GM19025 (cell line): ENCODE measurements around the gene MYRF.
A peak's percentile ranks its signal among the peaks of the same experiment; 100 is the strongest.

Experiments used
- ATAC-seq: cut with Tn5 transposase; IDR thresholded peaks from one replicate; pipeline ENCODE4 v1.9.1; 2021; ENCODE audit warnings: mild to moderate bottlenecking, low read depth, moderate library complexity; ENCODE audit not compliant: unreplicated experiment

The MYRF gene

GRCh38 chr11:61814247-61814957 is 62.0 kb downstream of the MYRF start:
- ATAC-seq: no peak

DNA sequence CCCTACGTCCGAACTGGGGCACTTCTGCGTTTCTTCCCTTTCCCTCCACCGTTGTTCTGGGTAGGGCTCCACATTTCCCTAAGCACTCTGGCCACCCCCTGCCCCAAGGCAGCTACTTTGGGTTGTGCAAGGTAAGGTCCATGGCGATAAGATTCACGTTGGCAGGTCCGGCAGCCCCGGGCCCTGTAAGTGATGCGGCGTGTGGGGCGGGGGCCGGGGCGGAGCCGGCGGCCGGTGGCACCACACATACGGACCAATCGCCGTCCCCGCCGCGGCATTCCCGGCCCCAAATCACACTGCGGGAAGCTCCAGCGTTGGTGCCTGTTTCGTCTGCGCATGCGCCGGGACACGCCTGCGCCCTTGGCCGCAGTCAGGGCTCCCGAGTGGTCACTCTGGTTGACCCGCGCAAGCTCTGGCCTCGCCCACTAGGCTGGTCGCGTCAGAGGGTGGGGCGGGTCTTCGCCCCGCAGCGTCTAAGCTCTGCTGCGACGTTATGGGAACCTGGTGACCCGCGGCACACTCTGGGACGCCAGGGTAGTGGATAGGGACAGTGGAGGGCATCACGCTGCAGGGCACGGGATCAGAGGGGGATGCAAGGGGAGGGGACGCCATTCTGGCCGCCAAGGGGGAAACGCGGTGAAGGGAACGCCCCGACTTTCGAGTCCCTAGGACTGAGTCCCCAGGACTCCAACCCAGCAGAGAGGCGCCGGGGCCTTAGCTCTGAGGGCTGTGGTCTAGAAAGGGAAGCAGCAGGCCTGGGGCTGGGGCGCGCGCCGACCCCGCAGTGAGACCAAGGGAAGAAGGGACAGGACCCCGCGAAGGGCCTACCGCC is 62.7 kb downstream of the MYRF start:
- peak; percentile 50 for ATAC-seq

GRCh38 chr11:61815790-61816735 is 63.6 kb downstream of the MYRF start:
- peak; percentile 21 for ATAC-seq

DNA sequence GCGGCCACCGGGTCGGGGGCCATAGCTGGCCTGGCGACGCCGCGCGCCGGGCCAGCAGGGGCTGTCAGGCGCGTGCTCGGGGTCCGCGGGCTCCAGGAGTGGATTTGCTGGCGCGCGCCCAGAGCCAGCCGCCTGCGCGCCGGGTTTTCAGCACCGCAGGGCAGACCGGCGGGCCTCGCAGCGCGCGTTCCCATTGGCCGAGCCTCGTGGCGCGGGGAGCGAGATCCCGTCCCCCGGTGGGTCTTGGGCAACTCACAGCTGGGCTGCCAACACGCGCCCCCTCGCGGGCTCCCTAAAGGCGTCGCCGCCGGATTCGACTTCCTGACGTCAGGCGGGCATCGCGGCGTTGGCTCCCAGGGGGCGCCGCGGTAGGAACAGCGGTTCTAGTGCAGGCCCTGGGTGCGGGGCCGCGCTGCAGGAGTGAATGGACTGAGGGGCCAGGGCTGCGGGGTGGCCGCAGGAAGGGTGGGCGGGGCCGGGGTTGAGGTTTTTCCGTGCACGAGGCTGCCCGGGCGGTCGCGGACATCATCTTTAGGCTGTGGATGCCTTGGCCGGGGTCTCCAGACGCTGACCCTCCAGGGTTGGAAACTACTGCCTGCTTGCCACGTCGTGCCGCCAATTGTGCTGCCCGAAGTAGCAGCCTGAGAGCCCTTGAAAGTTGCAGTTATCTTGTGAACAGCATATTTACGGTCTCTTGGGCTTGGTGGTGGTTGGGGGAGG is 64.5 kb downstream of the MYRF start, which contains the start of gene FADS1:
Gene FADS1, minus strand, starts transcription at position 268 of the 720 bp plus-strand sequence. Its CDS starts 74 bp downstream, at position 194.
- peak; percentile 56 for ATAC-seq

GRCh38 chr11:61817471-61818202 is 65.2 kb downstream of the MYRF start:
- no peak for ATAC-seq

- ATAC-seq: no peak
These were observed 67.7 kb downstream of the MYRF start for GRCh38 chr11:61820174-61820573.

- ATAC-seq: peak; percentile 1
These were observed 74.6 kb downstream of the MYRF start for GRCh38 chr11:61826930-61827570.

DNA sequence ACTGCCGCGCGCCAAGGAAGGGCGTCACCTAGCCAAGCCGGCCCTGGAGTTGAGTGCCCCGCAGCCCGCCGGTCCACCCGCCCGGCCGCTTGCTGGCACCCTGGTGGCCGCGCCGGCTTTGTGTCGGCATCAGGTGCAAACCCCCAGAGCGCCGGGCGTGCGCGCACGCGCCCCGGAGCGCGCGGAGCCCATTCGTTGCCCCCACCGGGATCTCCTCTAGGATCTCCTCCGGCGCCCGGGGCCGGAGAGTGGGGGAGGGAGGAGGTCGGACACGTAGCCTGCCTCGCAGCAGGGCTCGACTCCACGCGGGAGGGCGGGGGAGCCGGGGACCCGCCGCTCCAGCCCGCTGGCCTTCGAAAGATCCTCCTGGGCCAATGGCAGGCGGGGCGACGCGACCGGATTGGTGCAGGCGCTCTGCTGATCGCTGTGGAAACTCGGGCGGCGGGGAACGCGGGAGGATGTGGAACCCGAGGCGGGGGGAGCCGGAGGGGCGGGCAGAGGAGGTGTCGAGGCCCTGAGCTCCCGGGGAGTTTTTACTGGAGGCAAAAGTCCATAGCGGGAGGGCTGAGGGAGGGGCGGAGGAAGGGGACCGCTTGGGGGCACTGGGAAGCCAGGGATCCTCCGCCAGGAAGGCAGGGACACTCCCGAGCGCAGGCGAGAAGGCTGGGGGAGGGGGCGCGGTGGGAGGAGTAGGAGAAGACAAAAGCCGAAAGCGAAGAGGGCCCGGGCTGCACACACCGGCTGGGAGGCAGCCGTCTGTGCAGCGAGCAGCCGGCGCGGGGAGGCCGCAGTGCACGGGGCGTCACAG is 75.3 kb downstream of the MYRF start, which contains the start of gene FADS2:
Gene FADS2, plus strand, starts transcription at position 730 of the 808 bp plus-strand sequence. CDS start 91 bp downstream, outside the sequence.
- peak; percentile 64 for ATAC-seq

DNA sequence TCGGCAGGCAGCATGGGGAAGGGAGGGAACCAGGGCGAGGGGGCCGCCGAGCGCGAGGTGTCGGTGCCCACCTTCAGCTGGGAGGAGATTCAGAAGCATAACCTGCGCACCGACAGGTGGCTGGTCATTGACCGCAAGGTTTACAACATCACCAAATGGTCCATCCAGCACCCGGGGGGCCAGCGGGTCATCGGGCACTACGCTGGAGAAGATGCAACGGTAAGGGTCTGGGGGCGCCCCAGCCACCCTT is 75.9 kb downstream of the MYRF start:
- no peak for ATAC-seq

- no peak for ATAC-seq
These were observed 76.4 kb downstream of the MYRF start for GRCh38 chr11:61828629-61829407.

DNA sequence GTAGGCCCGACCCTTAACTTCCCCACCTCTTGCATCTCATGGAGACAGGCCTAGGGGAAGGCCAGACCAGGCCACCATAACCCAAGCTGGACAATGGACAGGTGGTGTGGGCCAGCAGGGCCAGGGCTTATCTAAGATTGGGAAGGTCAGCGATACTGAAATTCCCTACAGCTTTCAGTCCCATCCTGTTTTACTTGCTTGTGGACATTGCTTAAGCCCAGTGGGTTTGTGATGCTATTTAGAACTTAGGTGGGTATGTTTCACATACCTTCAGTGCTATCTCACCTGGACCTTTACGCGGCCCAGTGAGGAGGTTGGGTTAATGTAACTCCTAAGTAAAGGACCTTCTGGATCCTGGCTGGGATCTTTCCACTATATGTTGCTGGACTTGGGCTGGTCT is 77.4 kb downstream of the MYRF start:
- no peak for ATAC-seq

DNA sequence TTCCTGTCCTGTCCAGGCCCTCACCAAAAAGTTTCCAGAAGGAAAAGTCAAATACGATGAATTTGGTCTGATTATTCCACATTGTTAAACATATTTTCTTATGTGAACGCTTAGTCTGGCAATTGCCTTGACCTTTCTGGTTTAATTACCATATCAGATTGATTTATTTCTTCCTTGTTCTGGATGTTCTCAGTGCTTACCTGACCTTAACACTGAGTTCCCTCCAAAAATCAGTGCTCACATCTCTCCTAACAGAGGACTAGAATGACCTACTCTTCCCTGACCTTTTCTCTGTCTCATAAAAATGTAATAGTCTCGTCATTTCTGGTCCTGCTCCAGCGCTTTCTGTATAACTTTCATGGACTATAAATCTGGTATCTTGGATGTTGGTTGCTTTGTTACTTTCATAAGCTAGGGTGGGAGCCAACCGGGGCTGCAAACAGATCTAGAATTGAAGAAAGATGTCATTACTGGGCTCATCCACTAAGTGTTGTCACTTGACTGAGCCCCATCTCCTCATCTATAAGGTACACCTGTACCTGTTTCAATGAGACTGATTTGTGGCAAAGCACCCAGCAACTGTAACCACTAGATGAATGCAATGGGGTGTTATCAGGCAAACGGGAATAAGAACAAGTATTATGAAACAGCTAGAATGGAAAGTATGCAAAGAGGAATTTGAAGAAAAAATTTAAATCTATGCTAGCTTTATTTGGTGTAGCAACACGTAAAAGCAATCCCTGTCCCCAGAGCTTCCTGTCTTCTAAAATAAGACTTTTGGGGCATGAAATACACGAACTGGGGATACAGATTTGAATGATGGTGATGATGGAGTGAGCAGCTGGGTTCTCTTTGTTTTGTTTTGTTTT is 78.0 kb downstream of the MYRF start:
- ATAC-seq: no peak

GRCh38 chr11:61832207-61832606 is 79.8 kb downstream of the MYRF start:
- no peak for ATAC-seq

- ATAC-seq: no peak
These were observed 80.3 kb downstream of the MYRF start for GRCh38 chr11:61832754-61833153.

GRCh38 chr11:61833471-61833870 is 81.0 kb downstream of the MYRF start:
- ATAC-seq: no peak

DNA sequence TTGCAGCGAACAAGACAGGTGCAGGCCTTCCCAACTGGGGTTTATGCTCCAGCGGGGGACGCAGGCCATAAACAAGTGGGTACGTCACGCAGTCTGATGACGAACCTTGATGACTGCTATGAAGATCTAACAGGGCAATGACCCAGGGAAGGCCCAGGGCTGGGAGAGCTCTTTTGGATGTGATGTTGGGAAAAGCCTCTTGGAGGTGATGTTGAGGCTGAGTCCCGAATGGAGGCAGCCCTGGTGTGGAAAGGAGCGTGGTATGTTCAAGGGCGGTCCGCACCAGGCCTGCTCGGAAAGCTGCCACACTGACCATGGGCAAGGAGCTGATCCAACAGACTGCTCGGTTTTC is 81.5 kb downstream of the MYRF start:
- no peak for ATAC-seq
